GM12878 (cell line): ENCODE results near the gene KRT37. TPM values are rescaled to one million over a fixed set of nuclear protein-coding genes. Genes with fewer than 3 reads are reported as not detected.

Experiments
- ATAC-seq: fragments of 200-7000 bp; cut with Tn5 transposase; 3 replicates; pipeline ENCODE4 v1.9.1; 2020; ENCODE audit warnings: mild to moderate bottlenecking, moderate library complexity
- BruUV-seq: library from RNA; stranded (reverse); fragments of 400-500 nt; replicated peaks from 2 replicates; lab custom pipeline; 2021; lab: Mats Ljungman, UMichigan
- CTCF ChIA-PET: fragments of 300-600 bp; sonication (Branson Sonifier 250); formaldehyde crosslinking; extraction: SDS; loops from one replicate; lab custom pipeline; 2021; ENCODE audit warnings: inconsistent platforms; lab: Yijun Ruan, JAX
- POLR2A ChIA-PET: fragments of 350-600 bp; formaldehyde crosslinking; extraction: SDS; loops from one replicate; lab custom pipeline; 2021; ENCODE audit warnings: inconsistent platforms; lab: Charles Lee
- RAD21 ChIA-PET: fragments of 300-600 bp; sonication (Branson Sonifier 250); formaldehyde crosslinking; loops from one replicate; lab custom pipeline; 2023; ENCODE audit warnings: antibody characterized with exemption; ENCODE audit not compliant: unreplicated experiment; lab: Charles Lee
- SMC1A ChIA-PET: fragments of 300-600 bp; sonication (Branson Sonifier 250); formaldehyde crosslinking; loops from one replicate; lab custom pipeline; 2023; ENCODE audit not compliant: unreplicated experiment, uncharacterized antibody; lab: Charles Lee
- DNase-seq: peaks from one replicate; pipeline ENCODE4 v3.0.0-alpha.2; 2011; ENCODE audit warnings: low read depth, low spot score
- FAIRE-seq: peaks from 3 replicates; lab custom pipeline; 2011; peaks lifted over from hg19 to GRCh38; lab: Jason Lieb, UNC
- H2AFZ ChIP-seq: 2 replicates; pipeline ENCODE4 v1.6.0; 2011; ENCODE audit warnings: low read depth, low read length, control low read depth; ENCODE audit not compliant: control insufficient read depth
- H3K27ac ChIP-seq: 2 replicates; pipeline ENCODE4 v1.5.1; 2011; ENCODE audit warnings: control low read depth; ENCODE audit not compliant: control insufficient read depth, insufficient read depth
- H3K27me3 ChIP-seq, 2 experiments: replicated peaks in 1 of 2; 2 replicates each; pipeline versions ENCODE4 v1.6.0 to v1.6.1; 2011; ENCODE audit warnings: low read length in 1 of 2; ENCODE audit not compliant: control insufficient read depth in 2 of 2, insufficient read depth in 2 of 2
- H3K36me3 ChIP-seq, 2 experiments: 2 replicates each; pipeline ENCODE4 v1.5.1; 2011; ENCODE audit warnings: low read length in 1 of 2; ENCODE audit not compliant: control insufficient read depth in 2 of 2, insufficient read depth in 2 of 2
- H3K4me1 ChIP-seq: 2 replicates; pipeline ENCODE4 v1.6.1; 2011; ENCODE audit warnings: mild to moderate bottlenecking, low read length, moderate library complexity, mixed read lengths; ENCODE audit not compliant: control insufficient read depth, insufficient read depth
- H3K4me2 ChIP-seq: 2 replicates; pipeline ENCODE4 v1.6.0; 2011; ENCODE audit warnings: control low read depth; ENCODE audit not compliant: control insufficient read depth, insufficient read depth
- H3K4me3 ChIP-seq: fragments of 200-600 bp; sonication (generic); 2 replicates; pipeline ENCODE4 v1.5.1; 2016
- H3K79me2 ChIP-seq: 2 replicates; pipeline ENCODE4 v1.6.0; 2011; ENCODE audit warnings: low read length; ENCODE audit not compliant: control insufficient read depth, insufficient read depth
- H3K9ac ChIP-seq: 2 replicates; pipeline ENCODE4 v1.8.0; 2011; ENCODE audit warnings: low read length, control low read depth, mixed read lengths; ENCODE audit not compliant: control insufficient read depth, insufficient read depth
- H3K9me3 ChIP-seq: replicated peaks from 3 replicates; pipeline ENCODE4 v1.5.1; 2011; ENCODE audit warnings: mild to moderate bottlenecking, low read length; ENCODE audit not compliant: control insufficient read depth, insufficient read depth
- H4K20me1 ChIP-seq: 2 replicates; pipeline ENCODE4 v1.6.0; 2011; ENCODE audit not compliant: control insufficient read depth, insufficient read depth
- CHD1 ChIP-seq: IDR thresholded peaks from 2 replicates; pipeline ENCODE4 v1.6.1; 2012; ENCODE audit warnings: low read depth, low read length, improper control_type of control experiment
- FOXK2 ChIP-seq: fragments of 450-650 bp; IDR thresholded peaks from 2 replicates; pipeline ENCODE4 v1.6.1; 2017; ENCODE audit warnings: mild to moderate bottlenecking, moderate library complexity
- GABPA ChIP-seq: IDR thresholded peaks from 2 replicates; pipeline ENCODE4 v1.6.1; 2014; ENCODE audit warnings: antibody characterized with exemption, low read depth, mild to moderate bottlenecking, inconsistent platforms
- HDAC2 ChIP-seq: fragments of 200-600 bp; sonication (generic); IDR thresholded peaks from 2 replicates; pipeline ENCODE4 v1.6.1; 2017
- IRF4 ChIP-seq: IDR thresholded peaks from 2 replicates; pipeline ENCODE4 v1.6.1; 2011; ENCODE audit warnings: low read depth, low read length
- KDM1A ChIP-seq: fragments of 200-600 bp; sonication (generic); IDR thresholded peaks from 2 replicates; pipeline ENCODE4 v1.6.1; 2016; ENCODE audit warnings: borderline replicate concordance
- MLLT1 ChIP-seq: fragments of 450-650 bp; IDR thresholded peaks from 2 replicates; pipeline ENCODE4 v1.6.1; 2016; ENCODE audit warnings: mild to moderate bottlenecking
- NBN ChIP-seq: fragments of 450-650 bp; IDR thresholded peaks from 2 replicates; pipeline ENCODE4 v1.6.1; 2016
- RELA ChIP-seq: fragments of 450-650 bp; IDR thresholded peaks from 2 replicates; pipeline ENCODE4 v1.8.0; 2014; ENCODE audit warnings: borderline replicate concordance; ENCODE audit not compliant: partially characterized antibody
- SIX5 ChIP-seq: IDR thresholded peaks from 2 replicates; pipeline ENCODE4 v1.6.1; 2011; ENCODE audit warnings: mild to moderate bottlenecking, low read depth, low read length, moderate library complexity; ENCODE audit not compliant: severe bottlenecking
- TAF1 ChIP-seq: IDR thresholded peaks from 2 replicates; pipeline ENCODE4 v1.6.1; 2011; ENCODE audit warnings: mild to moderate bottlenecking, low read depth, low read length, borderline replicate concordance
- TARDBP ChIP-seq: IDR thresholded peaks from 2 replicates; pipeline ENCODE4 v1.6.1; 2016; ENCODE audit warnings: borderline replicate concordance
- TBL1XR1 ChIP-seq: IDR thresholded peaks from 2 replicates; pipeline ENCODE4 v1.6.1; 2012; ENCODE audit warnings: low read depth, low read length, improper control_type of control experiment
- TCF12 ChIP-seq: IDR thresholded peaks from 2 replicates; pipeline ENCODE4 v1.6.1; 2011; ENCODE audit warnings: low read depth, mild to moderate bottlenecking, low read length
- TCF7 ChIP-seq: IDR thresholded peaks from 2 replicates; pipeline ENCODE4 v1.6.1; 2014; ENCODE audit warnings: antibody characterized with exemption, borderline replicate concordance
- ZNF622 ChIP-seq: fragments of 450-650 bp; IDR thresholded peaks from 2 replicates; pipeline ENCODE4 v1.6.1; 2017; ENCODE audit warnings: mild to moderate bottlenecking, inconsistent platforms
- WGBS: methylation state at CpG from one replicate; pipeline ENCODE4 v1.1.6; 2016; ENCODE audit warnings: low lambda C conversion rate; ENCODE audit not compliant: insufficient replicate concordance, insufficient coverage; ENCODE audit errors: missing lambda C conversion rate; 5-methylcytosine and 5-hydroxymethylcytosine counted together
- in situ Hi-C: fragments of 300-500 bp; cut with MboI; formaldehyde crosslinking; loops from 9 replicates; pipeline ENCODE4 v1.14.3; 2018; ENCODE audit warnings: mixed read lengths
- intact Hi-C: fragments of 100-400 bp; cut with micrococcal nuclease; formaldehyde crosslinking; loops from one replicate; pipeline ENCODE4 v1.14.2; 2022; ENCODE audit not compliant: unreplicated experiment
- polyA plus RNA-seq, 11 experiments: library from polyadenylated mRNA; depleted of rRNA in 4 of 11; unstranded in 6 of 11; stranded (reverse) in 5 of 11; fragments of >200 nt; fragmentation: Nextera tagmentation in 4 of 11; fragmentation: Illumina TruSeq in 1 of 11; extraction: Ambion mirVana in 4 of 11; extraction: Trizol in 1 of 11; gene quantifications; 1 replicate in 1 of 11; 2 replicates in 10 of 11; pipeline versions ENCODE4 v1.2.1 to v1.2.3, GENCODE V29; 2011 to 2016; ENCODE audit warnings: inconsistent platforms in 2 of 11, missing spikeins in 2 of 11, low read depth in 1 of 11
- total RNA-seq, 4 experiments: library from RNA; depleted of rRNA in 3 of 4; stranded (reverse); fragments of >200 nt in 3 of 4; fragmentation: Illumina TruSeq in 1 of 4; extraction: Trizol in 1 of 4; gene quantifications; 2 replicates each; pipeline versions ENCODE4 v1.2.1 to v1.2.3, GENCODE V29; 2013 to 2021

KRT37 gene
- total and polyA plus RNA-seq, 10 of the 15 experiments (the other 5 are each of a cell fraction or from before 2014, with no cell fraction given) = not detected

- CTCF ChIA-PET = no interaction called here
- no peak for TF ChIP-seq NBN
- TF ChIP-seq SIX5 = no peak
- no peak for TF ChIP-seq CHD1
- no peak for TF ChIP-seq MLLT1
- TF ChIP-seq GABPA = no peak
- no peak for TF ChIP-seq HDAC2
- no peak for TF ChIP-seq TCF12
- no peak for TF ChIP-seq TCF7
- no peak for TF ChIP-seq IRF4
- no peak for TF ChIP-seq TARDBP
- TF ChIP-seq FOXK2 = no peak
- TF ChIP-seq TAF1 = no peak
- TF ChIP-seq ZNF622 = no peak
- TF ChIP-seq KDM1A = no peak
- TF ChIP-seq TBL1XR1 = no peak
- no peak for TF ChIP-seq RELA
- FAIRE-seq = no peak
Measured at GRCh38 chr17:41444186-41444585, 19.8 kb upstream of the KRT37 start.

More at GRCh38 chr17:41444186-41444585, 19.8 kb upstream of the KRT37 start:
- no peak overlapping the region for H3K27ac ChIP-seq
- no peaks in the 10 kb centered on the region for H3K4me1 ChIP-seq
- DNase-seq = no peak
- no peaks in the 10 kb centered on the region for H3K9me3 ChIP-seq
- BruUV-seq = no TSS peak
- H3K27me3 ChIP-seq = peaks cover 4 to 7% of the 10 kb centered on the region in 2 experiments; a peak in 3 of 4 replicates
- intact Hi-C loops = no loop called here
- H2AFZ ChIP-seq = no peak overlapping the region
- H3K36me3 ChIP-seq = no peaks in the 10 kb centered on the region
- H4K20me1 ChIP-seq = no peaks in the 10 kb centered on the region
- H3K79me2 ChIP-seq = no peaks in the 10 kb centered on the region
- SMC1A ChIA-PET = interaction anchor here (0.6 kb wide), 2 partner anchors 8 to 19 kb away, joined by 3 read pairs; no protein-coding TSS in a partner anchor
- ATAC-seq = no peak
- in situ Hi-C loops = no loop called here
- H3K4me2 ChIP-seq = no peak overlapping the region
- H3K4me3 ChIP-seq = no peak overlapping the region
- RAD21 ChIA-PET = no interaction called here
- no peak overlapping the region for H3K9ac ChIP-seq
- POLR2A ChIA-PET = no interaction called here
- 0% methylated on average over 1 of the region's 1 CpG for WGBS
